ENCODE results near the gene TSPAN3.

DNA sequence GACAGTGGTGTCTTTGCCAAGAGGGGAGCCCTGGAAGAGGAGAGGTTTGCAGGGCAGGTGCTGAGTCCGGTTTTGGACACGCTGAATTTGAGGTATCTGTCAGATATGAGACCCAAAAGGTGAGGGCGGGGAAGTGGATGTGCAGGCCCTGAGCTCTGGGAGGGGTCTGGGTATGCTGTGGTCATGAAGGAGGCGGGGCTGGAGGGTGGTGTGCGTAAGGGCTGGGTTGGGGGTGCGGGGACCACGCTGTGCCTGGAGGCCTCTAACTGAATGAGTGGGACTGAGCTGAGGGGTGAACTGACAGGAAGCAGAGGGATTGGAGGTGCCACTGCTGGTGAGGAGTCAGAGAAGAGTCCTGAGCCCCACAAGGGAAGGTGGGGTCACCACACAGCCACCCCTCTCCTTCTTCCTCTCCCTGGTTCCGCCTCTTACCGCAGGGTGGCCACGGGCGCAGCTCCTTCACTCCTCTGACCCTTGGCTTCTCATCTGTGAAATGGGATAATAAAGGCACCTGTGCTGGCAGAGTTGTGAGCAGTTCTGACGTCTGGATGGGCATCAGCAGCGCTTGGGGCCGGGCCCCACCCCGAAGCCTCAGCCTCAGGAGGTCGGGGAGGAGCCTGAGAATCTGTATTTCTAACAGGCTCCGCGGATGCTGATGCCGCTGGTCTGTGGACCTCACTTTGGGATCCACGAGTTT is 47.2 kb downstream of the TSPAN3 start:
- TF ChIP-seq SUZ12 (IDR thresholded peaks at IDR 0.05; ENCODE audit: extremely low read depth, insufficient read depth, insufficient read length): no peak
- no peak for TF ChIP-seq ZNF274 (IDR thresholded peaks at IDR 0.05; ENCODE audit: low read depth, low read length)

Data from NT2/D1 (cell line).